CD14-positive monocyte (primary cell): ENCODE results near the gene LRG1. TPM values are rescaled to one million over a fixed set of nuclear protein-coding genes. Genes with fewer than 3 reads are reported as not detected.
A peak's percentile ranks its signal among the peaks of the same experiment; 100 is the strongest.

ENCODE experiments used
- DNase-seq, 3 donors: peaks; one replicate each; pipeline ENCODE4 v3.0.0-alpha.2; 2011 to 2022
- H2AFZ ChIP-seq: 2 replicates; pipeline ENCODE4 v1.6.0; 2012; ENCODE audit warnings: mild to moderate bottlenecking, low read depth, low read length, inconsistent platforms; ENCODE audit not compliant: insufficient read depth, poor library complexity, severe bottlenecking
- H3K27ac ChIP-seq, 2 donors: 1 replicate in 1 of 2; 2 replicates in 1 of 2; pipeline ENCODE4 v1.5.1; 2012 to 2013; ENCODE audit warnings: low read length in 2 of 2, control low read depth in 1 of 2, inconsistent platforms in 1 of 2, low read depth in 1 of 2, mild to moderate bottlenecking in 1 of 2
- H3K27me3 ChIP-seq, 2 donors: one replicate each; pipeline versions ENCODE4 v1.6.0 to v1.6.1; 2011 to 2013; ENCODE audit warnings: low read length in 2 of 2; ENCODE audit not compliant: control insufficient read depth in 2 of 2, insufficient read depth in 2 of 2
- H3K36me3 ChIP-seq, 2 donors: replicated peaks in 1 of 2; 1 replicate in 1 of 2; 2 replicates in 1 of 2; pipeline versions ENCODE4 v1.5.1 to v1.6.1; 2012 to 2013; ENCODE audit warnings: low read length in 2 of 2, control low read depth in 1 of 2, inconsistent platforms in 1 of 2, mild to moderate bottlenecking in 1 of 2; ENCODE audit not compliant: insufficient read depth in 2 of 2, control insufficient read depth in 1 of 2
- H3K4me1 ChIP-seq, 2 donors: 1 replicate in 1 of 2; 2 replicates in 1 of 2; pipeline versions ENCODE4 v1.5.1 to v1.6.1; 2012 to 2013; ENCODE audit warnings: low read length in 2 of 2, control low read depth in 1 of 2, inconsistent platforms in 1 of 2, mild to moderate bottlenecking in 1 of 2, moderate library complexity in 1 of 2; ENCODE audit not compliant: insufficient read depth in 2 of 2, control insufficient read depth in 1 of 2
- H3K4me2 ChIP-seq: replicated peaks from 2 replicates; pipeline ENCODE3; 2012; ENCODE audit warnings: low read length, moderate library complexity, mild to moderate bottlenecking; ENCODE audit not compliant: poor library complexity, severe bottlenecking; ENCODE audit errors: extremely low read depth
- H3K4me3 ChIP-seq, 3 experiments: fragments of 200-600 bp in 1 of 3; sonication (generic) in 1 of 3; replicated peaks in 1 of 3; 1 replicate in 2 of 3; 2 replicates in 1 of 3; pipeline ENCODE4 v1.5.1; 2011 to 2013; ENCODE audit warnings: low read length in 3 of 3, mild to moderate bottlenecking in 3 of 3, control low read depth in 2 of 3, low read depth in 2 of 3, inconsistent platforms in 1 of 3, moderate library complexity in 1 of 3
- H3K79me2 ChIP-seq: 2 replicates; pipeline ENCODE4 v1.6.0; 2012; ENCODE audit warnings: mild to moderate bottlenecking, control low read depth, inconsistent platforms, low read length, moderate library complexity; ENCODE audit not compliant: insufficient read depth
- H3K9ac ChIP-seq: 2 replicates; pipeline ENCODE4 v1.6.0; 2017; ENCODE audit warnings: low read length, mild to moderate bottlenecking; ENCODE audit not compliant: insufficient read depth, poor library complexity, severe bottlenecking
- H3K9me3 ChIP-seq, 2 donors: replicated peaks in 1 of 2; 1 replicate in 1 of 2; 2 replicates in 1 of 2; pipeline versions ENCODE4 v1.5.1 to v1.6.1; 2012 to 2013; ENCODE audit warnings: low read length in 2 of 2, control low read depth in 1 of 2; ENCODE audit not compliant: control insufficient read depth in 1 of 2, insufficient read depth in 1 of 2
- H4K20me1 ChIP-seq: 2 replicates; pipeline ENCODE4 v1.6.0; 2012; ENCODE audit warnings: mild to moderate bottlenecking, low read length, control low read depth, moderate library complexity; ENCODE audit not compliant: insufficient read depth
- H3K27ac Mint-ChIP-seq, 7 donors: one replicate each; pipeline ENCODE4 v1.8.0; 2020; ENCODE audit warnings: mild to moderate bottlenecking in 7 of 7, mixed read lengths in 7 of 7, moderate library complexity in 6 of 7, inconsistent platforms in 2 of 7
- H3K27me3 Mint-ChIP-seq, 3 donors: one replicate each; pipeline ENCODE4 v1.8.0; 2021 to 2022; ENCODE audit warnings: low read depth in 3 of 3, mild to moderate bottlenecking in 3 of 3, mixed read lengths in 3 of 3, moderate library complexity in 3 of 3, inconsistent platforms in 1 of 3
- H3K36me3 Mint-ChIP-seq, 2 donors: one replicate each; pipeline ENCODE4 v1.8.0; 2020; ENCODE audit warnings: mixed read lengths in 2 of 2, inconsistent platforms in 1 of 2, mild to moderate bottlenecking in 1 of 2
- H3K4me1 Mint-ChIP-seq: one replicate; pipeline ENCODE4 v1.8.0; 2020; ENCODE audit warnings: mild to moderate bottlenecking, mixed read lengths
- H3K4me3 Mint-ChIP-seq, 2 donors: one replicate each; pipeline ENCODE4 v1.8.0; 2020; ENCODE audit warnings: mild to moderate bottlenecking in 2 of 2, mixed read lengths in 2 of 2, moderate library complexity in 1 of 2
- H3K9me3 Mint-ChIP-seq, 7 donors: one replicate each; pipeline ENCODE4 v1.8.0; 2020 to 2022; ENCODE audit warnings: mixed read lengths in 7 of 7, mild to moderate bottlenecking in 6 of 7, moderate library complexity in 6 of 7, inconsistent platforms in 2 of 7
- WGBS: methylation state at CpG from one replicate; pipeline ENCODE4 v1.1.5; 2013; ENCODE audit warnings: missing lambda C conversion rate; ENCODE audit not compliant: insufficient coverage; 5-methylcytosine and 5-hydroxymethylcytosine counted together
- intact Hi-C, 2 donors: fragments of 100-400 bp; cut with micrococcal nuclease; formaldehyde crosslinking; loops; one replicate each; pipeline versions ENCODE4 v1.15.0 to v1.15.1; 2023
- polyA plus RNA-seq, 3 donors: library from polyadenylated mRNA; depleted of rRNA in 1 of 3; unstranded in 2 of 3; stranded (reverse) in 1 of 3; fragments of 300-500 nt in 2 of 3; fragments of >200 nt in 1 of 3; fragmentation: Illumina TruSeq in 2 of 3; gene quantifications; 1 replicate in 2 of 3; 2 replicates in 1 of 3; pipeline ENCODE4 v1.2.3, GENCODE V29; 2012 to 2021
- TF ChIP-seq, protein P1 (sequence below): fragments of 200-600 bp; IDR thresholded peaks from one replicate; pipeline ENCODE4 v1.8.0; 2022; ENCODE audit warnings: antibody characterized with exemption, mild to moderate bottlenecking

The LRG1 gene
- polyA plus RNA-seq, 3 donors, result 5.5 to 50.1 (median 9.6) TPM

DNA sequence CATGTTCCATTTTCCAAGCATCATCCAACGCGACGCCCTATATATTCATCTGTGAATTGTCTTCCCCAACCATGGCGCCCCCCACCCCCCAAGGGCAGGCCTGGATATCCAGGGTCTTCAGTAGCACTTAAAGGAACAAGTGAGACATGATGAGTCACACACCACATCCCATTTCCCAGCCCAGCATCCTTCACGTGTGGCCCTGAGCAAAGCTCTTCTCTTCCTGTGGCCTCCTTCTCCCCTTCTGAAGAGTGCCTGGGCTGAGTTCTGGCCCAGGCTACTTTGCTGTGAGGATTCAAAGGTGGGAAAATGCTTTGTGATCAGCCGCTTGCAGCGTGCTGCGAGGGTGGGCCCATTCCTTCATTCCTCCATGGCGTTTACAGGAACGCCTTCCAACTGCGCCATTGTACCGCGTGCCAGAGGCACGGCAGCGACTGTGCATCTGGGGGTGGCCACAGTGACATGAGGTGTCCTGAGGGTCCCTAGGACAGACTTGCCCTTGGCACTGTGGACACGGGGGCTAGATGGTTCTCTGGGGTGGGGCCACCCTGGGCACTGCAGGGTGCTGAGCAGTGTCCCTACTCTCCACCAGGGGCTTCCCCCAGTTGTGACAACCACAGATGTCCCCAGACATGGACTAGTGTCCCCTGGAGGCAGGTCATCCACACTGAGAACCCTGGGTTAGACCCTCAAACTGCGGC, 33.2 kb downstream of the LRG1 start:
- peak in 2 of 3 donors; percentile 12 to 31 for DNase-seq
- no peaks in the 10 kb centered on the region for H3K27me3 ChIP-seq
- H3K36me3 ChIP-seq, result peaks cover 17 to 18% of the 10 kb centered on the region in 2 donors
- Mint-ChIP-seq H3K4me1 (peaks cover 7% of the 10 kb centered on the region), H3K9me3 (no peaks in the 10 kb centered on the region), H3K27me3 (peaks cover 1 to 3% (median 1%) of the 10 kb centered on the region in 3 donors), H3K27ac (peak overlapping the region in 6 of 7 donors; percentile 6 to 67 (median 60)), H3K4me3 (no peak overlapping the region), H3K36me3 (peaks cover 23 to 38% of the 10 kb centered on the region in 2 donors)
- H3K27ac ChIP-seq, result no peak overlapping the region
- H2AFZ ChIP-seq, result no peak overlapping the region
- no peak overlapping the region for H3K4me2 ChIP-seq
- no peak overlapping the region for H3K9ac ChIP-seq
- no peak overlapping the region for H3K4me3 ChIP-seq
- intact Hi-C loops, result no loop called here
- no peaks in the 10 kb centered on the region for H3K9me3 ChIP-seq
- TF ChIP-seq, protein P1, sequence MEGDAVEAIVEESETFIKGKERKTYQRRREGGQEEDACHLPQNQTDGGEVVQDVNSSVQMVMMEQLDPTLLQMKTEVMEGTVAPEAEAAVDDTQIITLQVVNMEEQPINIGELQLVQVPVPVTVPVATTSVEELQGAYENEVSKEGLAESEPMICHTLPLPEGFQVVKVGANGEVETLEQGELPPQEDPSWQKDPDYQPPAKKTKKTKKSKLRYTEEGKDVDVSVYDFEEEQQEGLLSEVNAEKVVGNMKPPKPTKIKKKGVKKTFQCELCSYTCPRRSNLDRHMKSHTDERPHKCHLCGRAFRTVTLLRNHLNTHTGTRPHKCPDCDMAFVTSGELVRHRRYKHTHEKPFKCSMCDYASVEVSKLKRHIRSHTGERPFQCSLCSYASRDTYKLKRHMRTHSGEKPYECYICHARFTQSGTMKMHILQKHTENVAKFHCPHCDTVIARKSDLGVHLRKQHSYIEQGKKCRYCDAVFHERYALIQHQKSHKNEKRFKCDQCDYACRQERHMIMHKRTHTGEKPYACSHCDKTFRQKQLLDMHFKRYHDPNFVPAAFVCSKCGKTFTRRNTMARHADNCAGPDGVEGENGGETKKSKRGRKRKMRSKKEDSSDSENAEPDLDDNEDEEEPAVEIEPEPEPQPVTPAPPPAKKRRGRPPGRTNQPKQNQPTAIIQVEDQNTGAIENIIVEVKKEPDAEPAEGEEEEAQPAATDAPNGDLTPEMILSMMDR, result no peak
- H4K20me1 ChIP-seq, result no peaks in the 10 kb centered on the region
- peaks cover 0 to 6% of the 10 kb centered on the region in 2 donors for H3K4me1 ChIP-seq
- no peaks in the 10 kb centered on the region for H3K79me2 ChIP-seq
- 92% methylated on average over 16 of the region's 17 CpGs for WGBS

DNA sequence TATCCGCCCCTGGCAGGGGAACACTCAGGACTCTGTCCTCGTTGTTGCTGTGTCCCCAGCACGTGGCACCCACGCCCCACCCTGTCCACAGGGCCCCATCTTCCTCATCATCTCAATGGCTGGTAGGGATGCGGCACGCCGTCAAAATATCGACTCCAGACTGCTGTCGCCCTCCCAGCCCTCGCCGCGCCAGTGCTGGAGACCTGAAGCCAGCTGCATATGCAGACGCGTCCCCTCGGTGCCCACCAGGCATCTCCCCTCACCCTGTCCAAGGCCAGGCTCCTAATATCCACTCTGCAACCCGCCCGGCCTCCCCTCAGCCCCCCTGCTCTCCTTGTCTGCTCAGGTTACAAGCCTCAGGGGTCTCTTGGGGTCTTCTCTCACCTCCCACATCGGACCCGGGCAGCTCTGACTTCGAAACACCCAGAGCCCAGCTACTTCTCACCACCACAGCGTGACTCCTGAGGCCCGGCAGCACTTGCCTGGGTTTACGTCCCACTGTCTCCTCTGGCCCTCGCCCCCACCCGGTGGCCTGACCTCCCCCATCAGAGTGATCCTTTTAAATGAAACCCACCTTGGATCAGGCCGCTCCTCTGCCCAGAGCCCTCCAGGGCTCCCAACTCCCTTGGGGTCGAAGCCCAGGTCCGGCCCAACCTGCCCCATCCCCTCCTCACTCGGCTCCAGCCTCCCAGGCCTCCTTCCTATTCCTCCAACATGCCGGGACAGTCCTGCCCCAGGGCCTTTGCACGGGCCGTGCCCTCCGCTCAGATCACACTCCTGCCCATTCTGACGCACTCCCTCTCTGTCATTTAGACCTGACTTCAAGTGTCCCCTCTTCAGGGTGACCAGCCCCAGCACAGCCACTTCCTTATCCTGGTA, 34.0 kb downstream of the LRG1 start:
- Mint-ChIP-seq H3K36me3 (peaks cover 26 to 46% of the 10 kb centered on the region in 2 donors), H3K4me1 (peaks cover 7% of the 10 kb centered on the region), H3K27ac (peak overlapping the region in 6 of 7 donors; percentile 6 to 67 (median 60)), H3K9me3 (no peaks in the 10 kb centered on the region), H3K27me3 (peaks cover 0 to 3% (median 0%) of the 10 kb centered on the region in 3 donors), H3K4me3 (no peak overlapping the region)
- Histone ChIP-seq H3K36me3 (peaks cover 24 to 26% of the 10 kb centered on the region in 2 donors), H3K27me3 (no peaks in the 10 kb centered on the region), H3K9ac (no peak overlapping the region), H3K27ac (no peak overlapping the region), H2AFZ (no peak overlapping the region), H3K4me2 (no peak overlapping the region), H3K79me2 (no peaks in the 10 kb centered on the region), H3K4me1 (peaks cover 0 to 6% of the 10 kb centered on the region in 2 donors), H3K9me3 (no peaks in the 10 kb centered on the region), H4K20me1 (no peaks in the 10 kb centered on the region), H3K4me3 (no peak overlapping the region)
- DNase-seq, result no peak
- TF ChIP-seq, protein P1, result no peak
- 98% methylated on average over 32 of the region's 34 CpGs for WGBS
- intact Hi-C loops, result no loop called here
